NCI-H2196 (cell line): Measurements from ENCODE around the gene AGFG1.
"Not testable (repeated sequence)": the region's sequence is repeated elsewhere in the genome, so short reads cannot be mapped to it uniquely, and the experiment has no call there.

Experiments
- DNase-seq: peaks from one replicate; lab custom pipeline; 2025; ENCODE audit not compliant: unreplicated experiment; lab: John Stamatoyannopoulos, UW

The AGFG1 gene

DNA sequence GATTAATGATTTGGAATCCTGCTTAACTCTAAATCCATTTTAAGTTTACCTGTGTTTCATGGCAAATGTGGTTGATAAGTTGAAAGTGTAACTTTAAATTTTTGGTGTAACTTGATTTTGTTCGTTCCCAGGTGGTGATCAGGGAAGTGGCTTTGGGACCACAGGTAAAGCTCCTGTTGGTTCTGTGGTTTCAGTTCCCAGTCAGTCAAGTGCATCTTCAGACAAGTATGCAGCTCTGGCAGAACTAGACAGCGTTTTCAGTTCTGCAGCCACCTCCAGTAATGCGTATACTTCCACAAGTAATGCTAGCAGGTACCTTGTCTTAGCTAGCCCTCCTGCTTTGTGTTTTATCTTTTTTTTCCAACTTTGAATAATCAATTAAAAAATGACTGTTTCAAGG, 62.8 kb downstream of the AGFG1 start:
- no peak for DNase-seq

DNA sequence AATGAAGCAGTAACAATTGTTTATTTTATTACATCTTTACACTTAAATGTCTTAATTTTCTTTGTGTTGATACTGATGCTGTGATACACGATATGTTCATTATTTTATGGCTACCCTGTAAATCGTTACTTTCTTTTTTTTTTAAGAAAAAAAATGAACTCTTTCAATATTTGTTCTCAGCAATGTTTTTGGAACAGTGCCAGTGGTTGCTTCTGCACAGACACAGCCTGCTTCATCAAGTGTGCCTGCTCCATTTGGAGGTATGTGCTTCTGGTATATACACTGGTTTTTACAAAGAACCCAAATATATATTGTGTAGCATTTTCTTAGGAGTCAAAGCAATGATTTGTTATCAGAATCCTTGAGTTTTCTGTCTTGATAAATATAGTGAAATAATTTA, 64.5 kb downstream of the AGFG1 start:
- DNase-seq = peak; percentile 21

DNA sequence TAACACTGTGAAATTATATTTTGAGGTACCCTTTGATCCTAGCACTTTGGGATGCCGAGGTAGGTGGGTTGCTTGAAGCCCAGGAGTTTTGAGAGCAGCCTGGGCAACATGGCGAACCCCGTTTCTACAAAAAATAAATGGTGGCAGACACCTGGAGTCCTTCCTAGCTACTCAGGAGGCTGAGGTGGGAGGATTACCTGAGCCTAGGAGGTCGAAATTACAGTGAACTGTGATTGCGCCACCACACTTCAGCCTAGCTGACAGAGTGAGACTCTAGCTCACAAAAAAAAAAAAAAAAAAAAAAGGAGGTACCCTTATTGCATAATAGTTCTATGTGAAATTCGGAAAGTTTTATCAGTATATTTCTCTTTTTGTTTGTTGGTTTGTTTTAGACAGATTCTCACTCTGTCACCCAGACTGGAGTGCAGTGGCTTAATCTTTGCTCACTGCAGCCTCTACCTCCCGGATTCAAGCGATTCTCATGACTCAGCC, 67.6 kb downstream of the AGFG1 start:
- DNase-seq = no peak

DNA sequence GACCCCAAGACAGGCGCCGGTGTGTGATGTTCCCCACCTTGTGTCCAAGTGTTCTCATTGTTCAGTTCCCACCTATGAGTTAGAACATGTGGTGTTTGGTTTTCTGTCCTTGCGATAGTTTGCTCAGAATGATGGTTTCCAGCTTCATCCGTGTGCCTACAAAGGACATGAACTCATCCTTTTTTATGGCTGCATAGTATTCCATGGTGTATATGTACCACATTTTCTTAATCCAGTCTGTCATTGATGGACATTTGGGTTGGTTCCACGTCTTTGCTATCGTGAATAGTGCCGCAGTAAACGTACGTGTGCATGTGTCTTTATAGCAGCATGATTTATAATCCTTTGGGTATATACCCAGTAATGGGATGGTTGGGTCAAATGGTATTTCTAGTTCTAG, 68.4 kb downstream of the AGFG1 start:
- not testable (repeated sequence) for DNase-seq

DNA sequence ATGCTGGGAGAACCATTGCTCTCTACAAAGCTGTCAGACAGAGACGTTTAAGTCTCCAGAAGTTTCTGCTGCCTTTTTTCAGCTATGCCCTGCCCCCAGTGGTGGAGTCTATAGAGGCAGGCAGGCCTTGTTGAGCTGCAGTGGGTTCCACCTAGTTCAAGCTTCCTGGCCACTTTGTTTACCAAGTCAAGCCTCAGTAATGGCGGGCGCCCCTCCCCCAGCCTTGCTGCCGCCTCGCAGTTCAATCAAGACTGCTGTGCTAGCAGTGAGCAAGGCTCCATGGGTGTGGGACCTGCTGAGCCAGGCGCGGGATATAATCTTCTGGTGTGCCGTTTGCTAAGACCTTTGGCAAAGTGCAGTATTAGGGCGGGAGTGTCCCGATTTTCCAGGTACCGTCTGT, 74.0 kb downstream of the AGFG1 start:
- no peak for DNase-seq

DNA sequence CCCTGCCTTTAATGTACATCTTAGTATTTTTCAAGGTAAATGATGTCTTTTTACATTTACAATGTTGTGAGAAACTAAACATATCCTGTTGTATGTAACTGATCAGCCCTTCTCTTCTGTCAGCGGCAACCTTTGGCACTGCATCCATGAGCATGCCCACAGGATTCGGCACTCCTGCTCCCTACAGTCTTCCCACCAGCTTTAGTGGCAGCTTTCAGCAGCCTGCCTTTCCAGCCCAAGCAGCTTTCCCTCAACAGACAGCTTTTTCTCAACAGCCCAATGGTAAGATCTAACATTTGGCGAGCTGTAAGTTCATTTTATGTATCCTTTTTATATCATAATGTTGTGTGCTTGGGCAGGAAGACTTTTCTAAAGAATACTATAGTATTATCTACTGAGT, 79.9 kb downstream of the AGFG1 start:
- no peak for DNase-seq

DNA sequence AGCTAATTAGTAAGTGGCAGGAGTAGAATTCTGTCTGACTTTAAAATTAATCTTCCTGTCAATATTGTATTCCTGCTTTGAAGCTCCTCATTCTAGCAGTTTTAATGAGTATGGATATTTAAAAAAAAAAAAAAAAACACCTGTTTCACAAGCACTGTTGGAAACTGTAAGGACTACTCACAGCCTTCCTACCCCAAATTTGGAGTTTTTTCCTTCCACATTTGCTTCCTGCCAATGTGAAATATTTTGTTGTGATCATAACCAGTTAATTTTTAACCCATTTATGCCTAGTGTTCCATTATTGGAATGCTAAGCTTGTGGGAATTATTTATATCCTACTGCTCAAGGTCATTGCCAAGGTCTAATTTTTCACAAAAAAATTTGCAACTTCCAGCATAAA, 90.6 kb downstream of the AGFG1 start:
- no peak for DNase-seq

DNA sequence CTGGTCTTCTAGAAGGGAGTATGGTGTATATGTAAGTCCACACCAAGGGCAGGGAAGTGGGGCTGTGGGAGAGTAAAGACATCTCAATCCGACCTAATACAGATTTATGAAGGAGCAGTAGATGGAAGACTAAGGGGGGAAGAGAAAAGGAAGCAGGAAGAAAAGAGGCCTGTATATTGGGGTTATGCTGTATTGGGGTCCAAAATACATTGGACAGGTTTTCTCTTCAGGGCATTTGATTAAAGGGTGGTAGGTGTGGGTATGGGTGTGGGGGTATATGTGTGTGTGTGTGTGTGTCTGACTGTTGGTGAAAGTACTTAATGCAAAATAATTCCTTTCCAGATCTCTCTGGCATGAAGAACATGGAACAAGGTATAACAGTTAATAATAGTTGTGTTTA, 93.1 kb downstream of the AGFG1 start:
- no peak for DNase-seq

DNA sequence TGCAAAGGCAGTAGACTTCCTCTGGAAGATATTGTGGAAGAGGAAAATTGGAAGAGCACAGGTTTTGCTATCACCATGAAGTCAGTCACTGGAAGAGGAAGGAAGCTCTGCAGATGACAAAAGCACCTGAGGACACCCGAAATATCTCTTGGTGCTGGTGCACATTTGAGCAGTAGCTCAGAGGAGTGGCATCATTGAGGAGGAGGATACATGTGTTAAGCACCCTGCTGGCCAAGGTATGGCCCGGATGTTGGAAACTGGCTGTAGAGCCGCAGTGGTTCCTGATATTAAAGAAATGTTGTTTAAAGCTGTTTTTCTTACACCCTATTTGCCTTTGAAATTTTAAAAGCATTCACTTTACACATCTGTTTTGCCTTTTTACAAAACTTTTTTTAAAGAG, 94.1 kb downstream of the AGFG1 start:
- DNase-seq = no peak

DNA sequence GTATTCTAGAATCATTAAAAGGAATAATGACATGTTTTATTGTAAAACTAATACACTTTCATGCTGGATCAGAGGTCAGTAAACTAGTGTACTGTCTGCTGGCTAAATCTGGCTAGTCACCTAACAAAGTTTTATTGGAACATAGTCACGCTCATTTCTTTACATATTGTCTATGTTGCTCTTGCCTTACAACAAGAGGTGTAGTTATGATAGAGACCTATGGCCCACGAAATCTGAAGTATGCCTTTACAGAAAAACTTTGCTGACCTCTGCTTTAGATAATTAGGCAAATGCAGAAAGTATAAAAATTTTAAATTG, 96.9 kb downstream of the AGFG1 start:
- DNase-seq = no peak

DNA sequence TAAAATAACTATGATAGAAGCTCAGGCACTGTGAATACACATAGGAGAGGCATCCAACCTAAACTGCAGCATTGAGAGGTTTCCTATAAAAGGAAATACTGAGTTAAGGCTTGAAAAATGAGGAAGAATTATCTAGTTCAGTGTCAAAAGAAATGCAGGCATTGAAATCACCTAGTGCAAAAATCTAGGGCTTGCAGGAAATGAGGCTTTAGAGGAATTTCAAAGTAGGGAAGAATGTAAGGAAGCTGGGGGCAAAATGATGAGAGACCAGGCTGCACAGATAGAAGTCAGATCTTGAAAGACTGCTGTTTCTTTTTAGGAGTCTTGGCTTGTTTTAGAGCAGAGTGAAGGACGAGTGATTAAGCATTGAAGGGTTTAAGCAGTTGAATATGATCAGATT, 98.7 kb downstream of the AGFG1 start:
- DNase-seq = no peak

DNA sequence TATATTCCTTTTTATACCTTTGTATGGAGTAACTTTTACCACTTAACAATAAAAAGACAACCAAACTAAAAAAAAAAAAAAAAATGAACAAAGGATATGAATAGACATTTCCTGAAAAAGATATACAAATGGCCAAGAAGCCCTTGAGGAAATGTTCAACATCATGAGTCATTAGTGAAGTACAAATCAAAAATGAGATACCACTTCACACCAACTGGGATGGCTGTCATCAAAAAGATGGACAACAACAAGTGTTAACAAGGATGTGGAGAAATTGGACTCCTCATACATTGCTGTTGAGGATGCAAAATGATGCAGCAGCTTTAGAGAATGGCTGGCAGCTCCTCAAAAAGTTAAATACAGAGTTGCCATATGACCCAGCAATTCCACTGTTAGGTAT, 104.2 kb downstream of the AGFG1 start:
- DNase-seq = no peak

DNA sequence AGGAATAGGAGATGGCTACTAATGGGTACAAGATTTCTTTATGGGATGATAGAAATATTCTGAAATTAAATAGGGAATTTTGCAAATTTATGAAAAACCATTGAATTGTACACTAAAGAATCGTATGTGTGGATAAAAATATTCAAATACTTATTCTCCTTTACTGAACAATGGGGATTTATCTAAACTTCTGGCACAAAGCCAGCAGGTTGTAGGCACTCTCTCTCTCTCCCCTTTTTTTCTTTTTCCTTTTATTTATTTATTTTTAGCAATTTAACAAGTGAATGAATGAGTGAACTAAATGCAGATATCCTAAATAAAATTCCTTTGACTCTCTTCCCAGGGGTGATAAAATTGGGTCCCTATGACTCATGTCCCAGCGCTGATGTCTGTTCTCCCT, 104.9 kb downstream of the AGFG1 start:
- DNase-seq = no peak

DNA sequence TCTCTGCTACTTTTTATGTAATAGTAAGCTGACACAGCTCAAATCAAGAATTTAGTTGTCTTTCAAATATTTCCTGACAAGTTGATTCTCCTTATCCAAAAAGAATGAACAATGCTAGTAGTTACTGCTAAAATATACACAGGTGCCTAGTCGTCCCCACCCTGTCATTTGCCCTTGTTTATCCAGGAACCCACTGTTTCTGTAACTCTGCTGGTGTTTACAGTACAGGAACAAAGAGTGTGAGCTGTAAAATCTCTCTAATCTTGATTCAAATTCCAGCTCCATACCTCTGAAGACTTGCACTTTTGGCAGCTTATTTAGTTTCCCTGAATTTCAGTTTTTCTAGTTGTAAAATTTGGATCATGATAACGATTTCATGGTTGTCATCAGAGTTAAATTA, 105.6 kb downstream of the AGFG1 start:
- no peak for DNase-seq

DNA sequence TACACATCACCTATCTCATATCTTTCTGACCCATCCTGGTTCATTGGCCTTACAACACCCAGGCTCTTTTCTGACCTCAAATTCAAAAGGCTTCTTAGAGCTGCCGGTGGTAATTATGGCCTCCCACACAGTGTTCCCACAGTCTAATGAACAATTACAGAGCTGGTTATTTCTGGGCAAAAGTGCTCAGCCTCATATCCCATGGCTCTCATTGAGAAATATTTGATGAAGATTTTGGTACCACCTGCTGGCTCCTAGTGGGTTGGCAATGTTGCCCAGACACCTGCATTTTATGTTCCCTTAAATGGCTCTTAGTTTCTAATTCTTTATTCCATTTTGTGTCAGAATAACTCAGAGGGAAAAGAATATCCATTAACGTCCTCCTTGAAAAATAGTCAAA, 106.7 kb downstream of the AGFG1 start:
- DNase-seq = no peak

DNA sequence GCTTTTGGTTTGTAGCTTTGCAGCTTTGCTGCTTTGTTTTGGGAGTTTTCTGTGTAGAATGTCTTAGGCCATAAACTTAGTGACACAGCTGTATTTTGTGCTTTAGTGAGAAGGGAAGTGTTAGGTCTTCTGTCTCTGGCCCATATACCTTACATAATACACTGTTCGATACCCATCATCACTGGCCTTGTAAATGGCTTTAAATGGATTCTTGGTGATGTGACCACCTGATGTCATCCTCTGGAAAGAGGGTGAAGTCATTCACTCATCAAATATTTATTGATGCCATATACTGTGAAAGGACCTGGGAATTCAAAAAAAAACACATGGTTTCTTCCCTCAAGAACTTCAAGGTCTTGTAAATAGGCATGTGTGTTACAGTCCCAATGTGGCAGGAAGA, 107.8 kb downstream of the AGFG1 start:
- no peak for DNase-seq

DNA sequence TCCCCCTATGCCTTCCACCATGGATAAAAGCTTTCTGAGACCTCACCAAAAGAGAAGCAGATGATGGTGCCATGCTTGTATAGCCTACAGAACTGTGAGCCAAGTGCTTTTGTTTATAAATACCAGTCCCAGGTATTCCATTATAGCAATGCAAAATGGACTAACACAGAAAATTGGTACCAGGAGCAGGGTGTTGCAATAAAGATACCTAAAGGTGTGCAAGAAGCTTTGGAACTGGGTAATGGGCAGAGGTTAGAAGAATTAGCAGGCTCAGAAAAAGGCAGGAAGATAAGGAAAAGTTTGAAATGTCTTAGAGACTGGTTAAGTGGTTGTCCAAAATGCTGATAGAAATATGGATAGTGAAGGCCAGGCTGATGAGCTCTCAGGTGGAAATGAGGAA, 110.4 kb downstream of the AGFG1 start:
- no peak for DNase-seq

DNA sequence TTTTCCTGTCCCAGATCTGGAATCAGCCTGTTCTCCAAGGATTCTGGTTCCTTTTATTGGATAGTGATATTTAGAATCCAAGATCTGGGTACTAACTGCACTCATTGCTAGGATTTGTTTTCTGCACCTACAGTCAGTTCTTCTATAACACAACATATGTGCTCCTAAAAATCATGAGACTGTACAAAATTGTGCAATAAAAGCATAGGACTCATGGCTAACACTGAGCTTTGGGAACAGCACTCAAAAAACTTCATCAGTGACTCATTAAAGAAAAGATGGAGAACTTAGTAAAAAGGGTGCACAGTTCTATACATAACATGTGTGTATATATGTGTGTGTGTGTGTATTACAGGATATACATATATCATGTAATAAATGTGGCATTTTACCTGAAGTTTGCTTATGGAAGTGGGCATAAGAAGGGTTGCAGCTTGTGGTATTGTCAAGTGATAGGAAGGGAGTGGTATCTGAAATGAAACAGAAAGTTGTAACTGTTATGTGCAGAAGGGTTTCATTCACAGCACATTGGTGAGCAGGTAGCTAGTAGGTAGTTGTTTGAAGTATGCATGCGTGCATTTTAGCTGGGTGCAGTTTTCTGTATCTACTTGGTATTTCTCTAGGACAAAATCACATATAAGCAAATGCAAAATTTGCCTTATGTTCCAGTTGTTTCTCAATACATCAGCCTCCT, 120.9 kb downstream of the AGFG1 start:
- DNase-seq = no peak

DNA sequence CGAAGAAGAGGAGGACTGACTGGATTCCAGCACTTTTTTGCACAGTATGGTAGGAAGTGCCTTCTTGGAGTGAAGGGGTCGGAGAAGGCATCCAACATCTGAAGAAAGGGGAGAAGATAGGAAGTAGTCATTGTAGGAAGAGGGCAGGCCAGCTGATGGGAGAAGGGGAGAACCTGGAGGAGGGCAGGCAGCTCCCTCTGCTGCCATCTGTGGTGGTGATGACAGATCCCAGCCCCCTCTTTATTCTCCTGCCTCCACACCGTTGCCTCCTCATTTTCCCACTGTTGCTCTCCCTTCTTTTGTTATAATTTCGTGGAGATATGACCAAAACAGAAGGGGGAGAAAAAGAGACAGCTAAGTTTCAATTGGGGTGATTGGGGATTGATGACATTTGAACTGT, 123.8 kb downstream of the AGFG1 start:
- no peak for DNase-seq

DNA sequence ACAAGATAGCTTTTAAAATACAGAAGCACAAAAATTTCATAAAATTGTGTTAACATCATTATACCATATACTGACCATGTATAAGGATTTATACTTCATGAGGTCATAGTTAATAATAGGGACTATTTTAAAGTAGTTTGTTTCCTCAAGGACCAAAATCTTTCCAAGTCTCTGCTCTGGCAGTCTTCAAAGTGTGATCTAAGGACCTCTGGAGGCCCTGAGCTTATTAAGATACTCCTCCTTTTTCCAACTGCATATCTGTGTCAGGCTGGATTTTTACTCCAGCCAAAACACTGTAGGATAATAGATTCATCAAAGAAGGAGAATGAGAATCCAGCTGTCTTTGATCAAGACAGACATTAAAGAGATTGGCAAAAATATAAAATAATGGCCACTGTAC, 125.1 kb downstream of the AGFG1 start:
- DNase-seq = no peak

DNA sequence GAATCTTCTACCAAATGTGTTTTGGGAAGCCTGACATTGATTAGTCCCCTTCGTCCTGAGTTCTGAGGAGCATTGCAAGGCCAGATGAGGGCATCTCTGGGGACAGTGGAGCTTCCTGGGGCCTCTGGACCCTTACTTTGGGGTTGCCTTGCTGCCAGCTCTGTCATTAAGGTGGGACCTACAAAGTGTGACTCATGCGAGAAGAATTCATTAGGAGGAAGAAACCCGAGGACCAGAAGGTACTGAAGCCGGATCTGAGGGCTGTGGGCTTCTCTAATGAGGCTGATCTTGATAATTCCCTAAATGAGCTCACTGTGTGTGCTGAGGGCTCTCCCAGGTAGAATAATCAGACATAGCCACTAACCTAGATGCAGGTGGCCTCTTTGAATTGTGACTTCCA, 126.0 kb downstream of the AGFG1 start:
- DNase-seq = no peak

DNA sequence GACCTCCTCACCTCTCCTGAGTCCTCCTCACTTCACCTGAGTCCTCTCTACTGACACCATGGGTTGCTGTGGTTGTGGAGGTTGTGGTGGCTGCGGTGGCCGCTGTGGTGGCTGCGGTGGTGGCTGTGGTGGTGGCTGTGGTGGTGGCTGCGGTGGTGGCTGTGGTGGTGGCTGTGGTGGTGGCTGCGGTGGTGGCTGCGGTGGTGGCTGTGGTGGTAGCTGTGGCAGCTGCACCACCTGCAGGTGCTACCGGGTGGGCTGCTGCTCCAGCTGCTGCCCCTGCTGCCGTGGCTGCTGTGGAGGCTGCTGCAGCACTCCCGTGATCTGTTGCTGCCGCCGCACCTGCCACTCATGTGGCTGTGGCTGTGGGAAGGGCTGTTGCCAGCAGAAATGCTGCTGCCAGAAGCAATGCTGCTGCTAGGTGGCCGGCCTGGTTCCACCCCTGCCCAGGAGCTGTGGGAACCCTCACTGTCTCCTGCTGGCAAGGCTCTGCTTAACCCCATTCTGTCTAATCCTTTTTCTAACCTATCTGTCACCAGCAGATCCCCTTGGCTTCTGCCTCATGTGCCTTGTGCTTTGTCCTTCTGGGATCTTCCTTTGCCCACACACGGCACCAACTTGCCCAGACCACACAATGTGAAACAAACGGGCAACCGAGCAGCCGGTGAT, 127.0 kb downstream of the AGFG1 start, which contains the start of gene SCYGR2:
TSS of gene SCYGR2 (plus strand) at position 59 of the 669 bp plus-strand sequence. CDS start at position 59, 0 bp downstream.
- not testable (repeated sequence) for DNase-seq

DNA sequence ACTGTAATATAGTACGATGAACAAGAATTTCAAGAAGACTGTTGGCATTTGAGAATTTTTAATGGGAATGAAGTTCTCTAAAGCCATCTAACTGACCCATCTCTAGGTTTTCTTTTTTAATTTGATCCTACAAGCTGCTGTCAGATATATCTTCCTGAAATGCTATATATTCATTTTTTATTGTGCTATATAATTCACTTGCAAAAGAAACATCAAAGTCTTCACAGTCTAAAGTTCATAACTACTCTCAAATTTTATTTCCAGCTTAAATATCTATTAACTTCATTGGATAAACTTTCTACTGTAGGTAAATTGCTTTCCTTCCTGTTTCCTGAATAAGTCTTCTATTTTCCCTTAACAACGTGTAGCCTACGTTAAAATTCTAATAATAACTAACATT, 130.4 kb downstream of the AGFG1 start:
- DNase-seq = no peak
